GM19099 (cell line): ENCODE data around the gene IL34.

Experiments
- POLR2A ChIP-seq: IDR thresholded peaks from 3 replicates; pipeline ENCODE4 v1.6.1; 2011; ENCODE audit warnings: low read depth; ENCODE audit not compliant: insufficient read length; ENCODE audit errors: extremely low read depth

Gene IL34

DNA sequence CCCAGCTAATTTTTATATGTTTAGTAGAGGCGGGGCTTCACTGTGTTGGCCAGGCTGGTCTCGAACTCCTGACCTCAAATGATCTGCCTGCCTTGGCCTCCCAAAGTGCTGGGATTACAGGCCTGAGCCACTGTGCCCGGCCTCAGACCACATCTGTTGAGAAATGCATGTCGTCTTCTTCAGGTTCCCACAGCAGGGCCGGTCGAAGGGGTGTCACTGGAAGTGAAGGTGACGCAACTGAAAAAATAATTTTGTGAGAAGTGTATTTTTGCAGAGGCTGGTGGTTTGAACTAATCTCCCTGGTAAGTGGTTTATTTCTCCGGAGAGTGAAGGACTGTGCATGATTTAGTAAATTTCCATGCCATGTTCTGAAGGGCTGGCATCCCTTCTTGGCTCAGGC is 33.4 kb upstream of the IL34 start:
- no peak for TF ChIP-seq POLR2A

DNA sequence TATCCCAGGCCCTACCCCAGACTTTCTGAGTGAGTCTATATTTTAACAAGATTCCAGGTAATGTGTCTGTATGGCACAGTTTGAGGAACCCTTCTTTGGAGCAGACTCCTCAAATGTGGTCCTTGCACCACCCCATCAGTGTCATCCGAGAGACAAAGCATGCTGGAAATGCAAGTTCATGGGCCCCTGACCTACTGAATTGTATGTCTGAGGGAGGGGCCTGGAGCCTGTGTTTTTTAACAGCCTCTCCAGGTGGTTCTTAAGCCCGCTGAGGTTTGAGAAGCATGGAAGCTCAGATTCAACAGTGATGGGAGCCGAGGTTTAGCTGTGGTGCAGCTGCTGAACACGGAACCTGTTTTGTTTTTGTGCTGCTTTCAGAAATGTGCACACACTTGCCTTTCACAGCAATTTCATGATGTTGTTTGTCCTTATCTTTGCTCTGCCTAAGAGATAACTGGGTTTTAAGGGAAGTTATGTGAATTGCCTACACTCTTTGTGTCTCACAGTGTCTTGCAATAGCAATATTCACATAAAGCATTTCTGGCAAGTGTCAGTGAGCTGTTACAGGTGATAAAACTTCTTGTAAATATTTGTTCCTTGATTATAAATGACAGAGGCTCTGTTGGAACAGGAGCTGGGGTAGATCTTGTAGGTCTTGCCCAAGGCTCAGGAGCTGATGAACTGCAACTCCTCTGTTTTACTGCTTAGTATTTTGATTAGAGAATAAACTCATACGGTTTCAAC is 32.0 kb upstream of the IL34 start:
- TF ChIP-seq POLR2A: no peak

DNA sequence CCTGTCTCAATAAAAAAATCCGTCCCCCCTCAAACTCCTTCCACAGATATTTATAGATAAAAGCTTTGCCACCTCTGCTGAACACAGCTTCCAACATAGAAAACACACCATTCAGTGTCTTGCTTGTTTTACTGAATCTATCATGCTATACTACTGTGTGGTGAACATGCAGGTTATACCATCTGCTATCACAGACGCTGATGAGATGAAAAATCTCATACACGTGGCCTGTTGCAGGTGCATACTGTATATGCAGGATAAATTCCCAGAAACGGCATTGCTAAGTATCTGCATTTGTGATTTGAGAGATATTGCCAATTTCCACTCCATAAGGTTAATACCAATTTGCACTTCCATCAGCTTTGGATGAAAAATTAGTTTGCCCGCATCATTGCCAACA is 30.4 kb upstream of the IL34 start:
- no peak for TF ChIP-seq POLR2A

DNA sequence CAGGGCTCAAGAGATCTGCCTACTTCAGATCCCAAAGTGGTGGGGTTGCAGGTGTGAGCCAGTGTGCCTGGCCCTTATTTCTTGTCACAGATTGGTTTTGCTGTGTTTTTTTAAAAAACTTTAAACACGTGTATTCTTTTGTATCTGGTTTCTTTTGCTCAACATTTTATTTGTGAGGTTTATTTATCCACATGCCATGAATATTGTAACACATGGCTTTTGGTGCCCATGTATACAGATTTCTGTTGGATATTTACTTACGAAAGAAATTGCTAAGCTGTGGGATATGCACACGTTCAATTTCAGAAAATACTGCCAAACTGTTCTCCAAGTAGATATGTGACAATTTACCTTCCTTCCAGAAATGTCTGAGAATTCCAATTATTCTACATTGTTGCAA is 18.7 kb upstream of the IL34 start:
- no peak for TF ChIP-seq POLR2A

DNA sequence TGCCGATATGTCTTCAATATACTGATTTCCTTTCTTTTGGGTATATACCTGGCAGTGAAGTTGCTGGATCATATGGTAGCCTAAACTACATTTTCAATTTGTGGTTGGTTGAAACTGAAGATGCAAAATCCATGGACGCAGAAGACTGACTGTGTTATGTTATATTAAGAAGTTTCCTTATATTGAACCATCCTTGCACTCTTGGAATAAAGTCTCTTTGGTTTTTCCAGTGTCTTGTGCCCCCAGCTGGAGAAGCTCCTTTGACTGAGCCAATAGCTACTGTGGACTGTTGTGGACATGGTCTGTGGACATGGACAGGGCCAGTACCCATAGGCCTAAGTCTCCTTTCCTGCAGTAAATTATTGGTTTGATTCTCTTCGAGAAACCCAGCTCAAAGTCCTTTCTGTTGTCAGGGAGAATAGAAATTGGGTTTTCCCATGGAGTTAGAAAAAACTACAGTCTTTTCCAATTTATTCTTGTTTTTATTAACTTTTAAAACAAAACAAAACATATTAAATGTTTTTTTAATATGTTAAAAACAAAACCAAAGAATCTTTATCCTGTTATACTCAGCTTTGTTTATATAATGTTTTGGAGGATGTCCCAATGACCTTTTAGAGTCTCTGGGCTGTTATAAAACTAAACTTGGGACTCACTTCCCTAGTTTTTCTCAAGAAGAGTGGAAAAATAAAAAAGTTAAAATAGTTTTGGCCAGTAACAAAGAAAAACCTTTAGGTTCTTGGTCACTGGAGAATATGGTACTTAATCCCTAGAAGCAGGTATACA is 15.2 kb upstream of the IL34 start:
- TF ChIP-seq POLR2A: no peak

DNA sequence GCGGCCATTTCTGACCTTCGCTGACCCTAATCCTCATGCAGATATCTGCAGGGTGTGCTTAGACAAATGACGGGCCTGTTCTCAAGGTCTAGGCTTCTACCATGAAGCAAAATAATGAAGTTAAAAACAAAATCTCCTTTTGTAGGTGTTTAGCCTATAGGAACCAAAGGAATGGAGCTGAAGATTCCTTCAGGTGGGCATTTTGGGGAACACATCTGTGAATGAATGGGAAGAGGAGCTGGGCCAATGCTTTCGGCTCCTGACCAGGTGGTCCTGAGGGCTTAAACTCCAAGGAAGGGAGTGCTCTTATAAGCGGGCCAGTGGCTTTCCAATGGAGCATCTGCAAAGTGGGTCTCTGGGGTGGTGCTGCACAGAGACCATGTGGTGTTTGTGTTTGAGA is 14.1 kb upstream of the IL34 start:
- TF ChIP-seq POLR2A: no peak

DNA sequence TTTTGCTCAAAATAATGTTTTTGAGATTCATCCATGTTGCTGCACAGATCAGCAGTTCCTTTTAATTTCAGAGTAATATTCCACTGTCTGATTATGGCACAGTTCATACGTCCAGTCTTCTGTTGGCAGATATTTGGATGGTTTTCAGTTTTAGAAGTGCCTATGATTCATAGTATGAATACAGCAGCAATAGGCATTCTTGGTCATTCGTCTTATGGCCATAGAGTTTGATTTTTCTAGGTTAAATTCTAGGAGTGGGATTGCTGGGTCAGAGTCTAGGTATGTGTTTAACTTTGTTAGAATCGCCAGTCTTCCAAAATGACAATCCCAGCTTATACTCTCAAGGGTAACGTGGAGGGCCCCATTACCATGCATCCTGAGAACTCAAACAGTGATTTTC is 11.5 kb upstream of the IL34 start:
- no peak for TF ChIP-seq POLR2A

DNA sequence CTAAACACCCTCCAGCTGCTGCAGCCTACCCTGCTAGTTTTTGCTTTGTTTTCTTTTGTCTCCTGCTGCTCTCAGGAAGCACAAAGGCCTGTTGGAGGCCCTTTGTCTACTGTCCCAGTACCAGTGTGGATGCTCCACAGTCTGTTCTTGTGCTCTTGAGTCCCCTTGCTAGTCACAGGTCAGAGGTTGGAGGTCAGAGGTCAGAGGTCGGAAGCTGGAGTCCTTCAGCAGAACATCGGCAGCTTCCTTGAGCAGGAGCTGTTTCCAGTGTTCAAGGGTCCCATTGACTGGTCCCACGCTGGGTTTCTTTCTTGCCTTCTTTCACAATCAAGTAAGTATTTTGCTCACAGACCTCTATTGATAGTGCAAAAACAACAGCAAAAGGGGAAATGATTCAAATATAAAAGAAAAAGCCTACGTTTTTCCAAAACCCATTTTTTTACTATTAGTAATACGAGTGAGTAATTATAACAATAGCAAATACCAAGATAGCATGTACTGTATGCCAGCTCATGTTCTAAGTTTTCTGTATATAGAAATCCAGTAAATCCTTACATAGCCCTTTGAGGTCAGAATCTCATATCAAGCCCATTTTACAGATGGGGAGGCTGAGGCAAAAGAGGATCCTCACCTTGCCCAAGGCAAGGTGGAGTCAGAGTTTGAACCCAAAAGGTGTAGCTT is 10.9 kb upstream of the IL34 start:
- no peak for TF ChIP-seq POLR2A

DNA sequence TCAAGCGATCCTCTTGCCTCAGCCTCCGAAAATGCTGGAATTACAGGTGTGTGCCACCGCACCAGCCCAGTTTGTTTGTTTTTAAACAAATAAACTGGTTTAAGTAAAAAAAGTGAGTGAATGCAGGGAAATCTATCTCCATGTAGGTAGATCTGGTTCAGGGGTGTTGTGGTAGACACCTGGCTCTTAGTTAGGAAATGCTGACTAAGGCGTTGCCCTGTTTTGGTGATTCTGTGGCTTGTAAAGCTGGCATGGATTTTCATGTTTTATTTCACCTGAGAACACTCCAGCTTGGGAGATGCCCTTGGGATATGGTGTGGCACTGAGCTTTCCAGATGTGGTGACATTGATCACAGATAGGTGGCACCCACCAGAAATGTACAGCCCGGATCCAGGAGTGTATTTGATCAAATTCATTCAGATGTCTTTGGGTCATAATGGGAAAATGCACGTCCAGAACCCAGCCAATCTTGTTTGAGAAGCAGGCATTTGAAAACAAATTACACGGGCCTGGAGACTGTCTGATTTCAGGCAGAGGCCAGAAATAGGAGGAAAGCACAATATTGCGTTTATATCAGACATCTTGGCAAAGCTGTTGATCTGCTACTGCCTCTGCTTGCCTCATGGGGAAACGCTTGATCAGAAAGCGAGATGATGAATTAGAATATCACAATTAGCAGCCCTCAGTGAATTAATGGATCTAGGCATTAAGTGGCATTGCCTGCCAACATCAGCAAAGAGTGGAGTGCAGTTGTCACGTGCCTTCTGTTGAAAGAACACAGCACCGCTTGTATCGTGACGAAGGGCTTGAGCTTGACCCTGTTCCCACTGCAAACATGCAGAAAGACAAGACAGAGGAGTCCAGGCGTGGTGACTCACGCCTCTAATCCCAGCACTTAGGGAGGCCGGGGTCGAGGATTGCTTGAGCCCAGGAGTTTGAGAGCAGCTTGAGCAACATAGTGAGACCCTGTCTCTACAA is 7.3 kb upstream of the IL34 start:
- no peak for TF ChIP-seq POLR2A

DNA sequence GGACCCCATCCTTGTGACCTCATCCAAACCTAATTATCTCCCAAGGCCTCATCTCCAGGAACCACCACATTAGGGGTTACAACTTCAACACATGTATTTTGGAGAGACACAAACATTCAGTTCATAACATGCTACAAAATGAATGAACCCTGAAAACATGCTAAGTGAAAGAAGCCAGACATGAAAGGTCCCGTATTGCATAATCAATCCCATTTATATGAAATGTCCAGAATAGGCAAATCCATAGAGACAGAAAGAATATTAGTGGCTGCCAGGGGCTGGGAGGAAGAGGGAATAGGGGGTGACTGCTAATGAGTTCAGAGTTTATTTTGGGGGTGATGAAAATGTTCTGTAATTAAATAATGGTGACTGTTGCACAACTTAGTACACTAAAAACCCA is 3.7 kb upstream of the IL34 start:
- TF ChIP-seq POLR2A: no peak

DNA sequence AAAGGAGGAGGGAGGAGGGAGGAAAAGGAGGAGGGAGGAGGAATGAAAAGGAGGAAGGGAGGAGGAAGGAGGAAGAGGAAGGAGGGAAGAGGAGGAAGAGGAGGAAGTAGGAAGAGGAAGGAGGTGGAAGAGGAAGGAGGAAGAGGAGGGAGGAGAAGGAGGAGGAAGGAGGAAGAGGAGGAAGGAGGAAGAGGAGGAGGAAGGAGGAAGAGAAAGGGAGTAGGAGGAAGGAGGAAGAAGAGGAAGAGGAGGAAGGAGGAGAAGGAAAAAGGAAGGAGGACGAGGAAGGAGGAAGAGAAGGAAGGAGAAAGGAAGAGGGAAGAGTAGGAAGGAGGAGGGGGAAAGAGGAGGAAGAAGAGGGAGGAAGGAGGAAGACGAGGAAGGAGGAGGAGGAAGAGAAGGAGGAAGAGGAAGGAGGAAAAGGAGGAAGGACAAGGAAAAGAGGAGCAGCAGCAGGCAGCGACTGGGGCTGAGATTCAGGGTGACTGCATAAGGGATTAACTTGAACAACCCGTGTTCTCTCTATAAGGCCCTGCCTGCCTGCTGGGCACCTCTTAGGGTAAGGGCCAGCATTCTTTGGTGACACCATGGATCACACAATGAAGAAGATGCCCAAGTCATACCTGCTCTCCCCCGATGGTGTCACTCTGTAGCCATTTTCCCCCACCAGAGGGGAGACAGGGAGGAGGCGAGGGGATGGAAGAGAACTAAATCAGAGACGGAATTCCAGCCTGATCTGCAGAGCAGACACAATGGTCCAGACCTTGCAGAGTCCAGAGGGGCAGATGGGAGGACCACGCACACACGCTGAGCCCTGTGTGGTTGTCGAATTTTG is 1.4 kb upstream of the IL34 start:
- no peak for TF ChIP-seq POLR2A

DNA sequence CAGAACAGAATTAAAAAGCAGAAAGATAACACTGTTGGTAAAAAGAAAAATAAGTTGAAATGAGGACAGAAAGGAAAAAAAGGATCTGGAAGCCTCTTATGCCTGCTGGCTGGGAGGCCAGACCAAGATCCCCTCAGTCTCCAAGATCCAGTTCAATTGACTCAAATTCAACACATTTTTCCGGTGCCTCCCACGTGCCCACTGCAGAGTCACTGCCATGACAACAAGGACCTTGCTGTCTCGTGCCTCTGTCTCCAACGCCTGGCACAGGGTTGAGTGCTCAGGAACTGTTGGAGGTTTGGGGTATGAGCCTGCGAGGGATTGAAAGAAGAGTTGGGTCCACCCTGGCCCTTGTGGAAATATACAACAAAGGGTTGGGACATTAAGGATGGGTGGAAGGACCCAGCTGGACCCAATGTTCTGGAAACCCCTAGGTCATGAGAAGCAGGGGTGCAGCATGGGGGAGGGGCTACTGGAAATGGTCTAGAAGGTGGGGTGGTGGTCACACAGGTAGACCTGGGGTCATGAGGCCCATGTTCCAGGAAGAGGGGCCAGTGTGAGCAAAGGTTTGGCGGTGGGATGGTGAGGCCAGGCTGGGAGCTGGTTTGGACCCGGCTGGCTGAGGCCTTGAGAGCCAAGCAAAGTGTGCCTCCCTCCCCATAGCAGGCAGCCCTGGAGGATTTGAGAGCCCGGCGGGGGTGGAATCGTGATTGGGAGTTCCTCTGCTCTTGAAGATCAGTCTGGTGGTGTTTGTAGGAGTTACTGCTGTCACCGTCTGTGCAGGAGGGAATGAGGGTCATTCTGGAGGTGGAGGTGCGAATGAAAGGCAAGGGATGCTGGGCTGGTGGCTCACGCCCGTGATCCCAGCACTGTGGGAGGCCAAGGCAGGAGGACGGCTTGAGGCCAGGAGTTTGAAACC is 1.3 kb downstream of the IL34 start:
- TF ChIP-seq POLR2A: no peak

DNA sequence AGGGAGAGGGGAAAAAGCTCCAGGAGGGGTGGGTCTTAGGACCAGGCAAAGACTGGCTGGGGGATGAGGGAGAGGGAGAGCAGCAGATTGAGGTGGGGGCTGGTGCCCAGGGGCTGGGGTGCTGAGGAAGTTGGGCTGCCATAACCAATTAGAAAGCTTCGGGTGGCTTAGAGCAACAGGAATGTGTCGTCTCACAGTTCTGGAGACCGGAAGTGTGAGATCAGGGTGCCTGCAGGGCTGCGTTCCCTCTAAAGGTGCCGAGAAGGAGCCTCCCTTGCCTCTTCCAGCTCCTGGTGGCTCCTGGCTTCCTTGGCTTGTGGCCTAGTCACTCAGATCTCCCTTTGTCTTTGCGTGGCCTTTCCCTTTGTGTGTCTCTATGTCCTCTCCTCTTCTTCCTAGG is 2.2 kb downstream of the IL34 start:
- TF ChIP-seq POLR2A: no peak

DNA sequence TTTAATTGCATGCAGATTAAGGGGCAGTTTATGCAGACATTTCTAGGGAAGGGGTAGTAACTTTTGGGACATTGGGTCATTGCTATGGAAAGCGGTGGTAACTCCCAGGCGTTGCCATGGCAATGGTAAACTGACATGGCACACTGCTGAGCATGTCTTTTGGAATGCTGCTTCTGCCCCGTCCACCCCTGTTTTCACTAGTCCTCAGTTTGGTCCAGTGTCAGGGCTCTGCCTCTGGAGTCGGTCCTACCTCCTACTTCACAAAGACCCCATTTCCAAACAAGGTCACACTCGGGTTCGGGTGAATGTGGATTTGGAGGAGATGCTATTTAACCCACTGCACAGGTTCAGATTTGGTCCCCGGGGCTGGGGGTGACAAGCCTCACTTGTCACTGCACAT is 2.9 kb downstream of the IL34 start:
- no peak for TF ChIP-seq POLR2A

DNA sequence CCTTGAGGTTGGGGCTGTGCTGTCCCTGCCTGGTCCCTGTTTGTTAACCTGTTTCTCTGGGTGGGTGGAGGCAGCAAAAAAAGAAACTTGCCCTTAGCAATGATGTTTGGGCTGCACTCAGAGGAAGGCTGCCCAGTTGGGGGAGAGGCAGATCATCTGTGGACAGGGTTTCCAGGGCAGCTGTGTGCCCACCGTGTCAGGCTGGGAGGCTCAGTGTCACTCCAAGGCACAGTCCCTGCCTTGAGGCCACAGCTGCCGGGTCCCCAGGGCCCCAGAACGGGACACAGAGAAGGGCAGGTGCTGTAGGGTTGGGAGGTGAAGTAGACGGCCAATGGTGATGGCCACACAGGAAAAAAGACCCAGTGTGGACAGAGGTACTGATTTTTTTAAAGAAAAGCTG is 3.9 kb downstream of the IL34 start:
- no peak for TF ChIP-seq POLR2A
